Ishikawa (cell line): ENCODE measurements around the gene MRFAP1.

ENCODE experiments used
- CEBPB ChIP-seq: IDR thresholded peaks from 2 replicates; pipeline ENCODE4 v1.6.1; 2012
- CREB1 ChIP-seq: IDR thresholded peaks from 2 replicates; pipeline ENCODE4 v1.6.1; 2012; ENCODE audit warnings: low read depth
- EP300 ChIP-seq: IDR thresholded peaks from 2 replicates; pipeline ENCODE4 v1.6.1; 2012; ENCODE audit warnings: borderline replicate concordance
- FOXM1 ChIP-seq: IDR thresholded peaks from 2 replicates; pipeline ENCODE4 v1.6.1; 2012; ENCODE audit warnings: low read depth, borderline replicate concordance
- MAX ChIP-seq: IDR thresholded peaks from 2 replicates; pipeline ENCODE4 v1.6.1; 2012
- NFIC ChIP-seq: IDR thresholded peaks from 2 replicates; pipeline ENCODE4 v1.6.1; 2012
- RAD21 ChIP-seq: IDR thresholded peaks from 2 replicates; pipeline ENCODE4 v1.6.1; 2012; ENCODE audit warnings: low read depth
- REST ChIP-seq: IDR thresholded peaks from 2 replicates; pipeline ENCODE4 v1.6.1; 2012; ENCODE audit warnings: low read depth, mild to moderate bottlenecking
- TAF1 ChIP-seq: IDR thresholded peaks from 2 replicates; pipeline ENCODE4 v1.6.1; 2012; ENCODE audit warnings: low read depth, mild to moderate bottlenecking
- TCF12 ChIP-seq: IDR thresholded peaks from 2 replicates; pipeline ENCODE4 v1.6.1; 2012; ENCODE audit warnings: low read depth
- TEAD4 ChIP-seq: IDR thresholded peaks from 2 replicates; pipeline ENCODE4 v1.6.1; 2012
- YY1 ChIP-seq: IDR thresholded peaks from 2 replicates; pipeline ENCODE4 v1.6.1; 2012; ENCODE audit warnings: low read depth
- ZBTB7A ChIP-seq: IDR thresholded peaks from 2 replicates; pipeline ENCODE4 v1.6.1; 2012; ENCODE audit warnings: low read depth

- no peak for TF ChIP-seq CREB1
- TF ChIP-seq EP300 = no peak
- no peak for TF ChIP-seq REST
- no peak for TF ChIP-seq TCF12
- TF ChIP-seq NFIC = no peak
- TF ChIP-seq MAX = no peak
- TF ChIP-seq CEBPB = no peak
- no peak for TF ChIP-seq FOXM1
- TF ChIP-seq RAD21 = no peak
- no peak for TF ChIP-seq TEAD4
- TF ChIP-seq TAF1 = no peak
- TF ChIP-seq YY1 = no peak
- no peak for TF ChIP-seq ZBTB7A
These were observed 8.7 kb downstream of the MRFAP1 start for GRCh38 chr4:6649216-6649615.
